Pulmonary artery endothelial cell (primary cell): Measurements from ENCODE around the gene VASN. TPM values are rescaled to one million over a fixed set of nuclear protein-coding genes. Genes with fewer than 3 reads are reported as not detected.

ENCODE experiments used
- DNase-seq: peaks from one replicate; pipeline ENCODE4 v3.0.0-alpha.2; 2011; ENCODE audit warnings: low read depth, low spot score
- total RNA-seq: library from RNA; depleted of rRNA; stranded (reverse); fragments of >200 nt; gene quantifications from 2 replicates; pipeline ENCODE4 v1.2.3, GENCODE V29; 2014

VASN gene
- total RNA-seq, 1 donor from 2014 or later, result 0.20 TPM

GRCh38 chr16:4370570-4371356 lies 885 bp upstream of the VASN start:
- DNase-seq, result no peak

- DNase-seq, result no peak
Measured at GRCh38 chr16:4372001-4372577, 441 bp downstream of the VASN start.

- no peak for DNase-seq
Measured at GRCh38 chr16:4372578-4373355, 1.1 kb downstream of the VASN start.

GRCh38 chr16:4373356-4373908 lies 1.8 kb downstream of the VASN start:
- no peak for DNase-seq

- no peak for DNase-seq
Measured at GRCh38 chr16:4373909-4374742, 2.5 kb downstream of the VASN start.

- no peak for DNase-seq
Measured at GRCh38 chr16:4375717-4376116, 4.1 kb downstream of the VASN start.

- no peak for DNase-seq
Measured at GRCh38 chr16:4376126-4376892, 4.7 kb downstream of the VASN start.

GRCh38 chr16:4376893-4377572 lies 5.4 kb downstream of the VASN start:
- no peak for DNase-seq

- DNase-seq, result no peak
Measured at GRCh38 chr16:4377573-4378154, 6.0 kb downstream of the VASN start.

- no peak for DNase-seq
Measured at GRCh38 chr16:4378161-4378666, 6.6 kb downstream of the VASN start.

GRCh38 chr16:4378999-4379690 lies 7.5 kb downstream of the VASN start:
- no peak for DNase-seq

- DNase-seq, result no peak
Measured at GRCh38 chr16:4380119-4381063, 8.7 kb downstream of the VASN start.

GRCh38 chr16:4381072-4381934 lies 9.7 kb downstream of the VASN start:
- DNase-seq, result no peak

- DNase-seq, result no peak
Measured at GRCh38 chr16:4381935-4382794, 10.5 kb downstream of the VASN start.

GRCh38 chr16:4382795-4383357 lies 11.2 kb downstream of the VASN start:
- no peak for DNase-seq
